ENCODE results near the gene RPL19.

RPL19 gene

GRCh38 chr17:39155654-39156053 lies 44.4 kb upstream of the RPL19 start:
- no peak for DNase-seq (ENCODE audit: low read depth, low spot score)
- no peak overlapping the region for H3K4me3 ChIP-seq (ENCODE audit: low read depth, low read length)
- POLR2A ChIA-PET: no interaction called here
- TF ChIP-seq CTCF (IDR thresholded peaks at IDR 0.05; ENCODE audit: insufficient read depth, low read length, missing control alignments): no peak
- CTCF ChIA-PET: interaction anchor here (2.0 to 7.4 kb wide), 3 partner anchors 10 to 173 kb away, joined by 9 to 85 read pairs (median 34); partner anchors contain the start of gene ARL5C

- ChIA-PET CTCF (interaction anchor here (1.0 to 7.4 kb wide), 4 partner anchors 9 to 174 kb away, joined by 3 to 85 read pairs (median 22); partner anchors contain the start of gene ARL5C), POLR2A (interaction anchor here (0.6 kb wide), 1 partner anchor 124 kb away, joined by 3 read pairs; no protein-coding TSS in a partner anchor)
- no peak overlapping the region for H3K4me3 ChIP-seq (ENCODE audit: low read depth, low read length)
- no peak for TF ChIP-seq CTCF (IDR thresholded peaks at IDR 0.05; ENCODE audit: insufficient read depth, low read length, missing control alignments)
- DNase-seq (ENCODE audit: low read depth, low spot score): no peak
These were observed 43.6 kb upstream of the RPL19 start for GRCh38 chr17:39156491-39156890.

GRCh38 chr17:39158623-39159022 lies 41.5 kb upstream of the RPL19 start:
- ChIA-PET CTCF (interaction anchor here (0.8 to 10.9 kb wide), 5 partner anchors 8 to 291 kb away, joined by 3 to 208 read pairs (median 4); no protein-coding TSS in a partner anchor), POLR2A (no interaction called here)
- H3K4me3 ChIP-seq (ENCODE audit: low read depth, low read length): no peak overlapping the region
- DNase-seq (ENCODE audit: low read depth, low spot score): no peak
- no peak for TF ChIP-seq CTCF (IDR thresholded peaks at IDR 0.05; ENCODE audit: insufficient read depth, low read length, missing control alignments)

- no peak for TF ChIP-seq CTCF (IDR thresholded peaks at IDR 0.05; ENCODE audit: insufficient read depth, low read length, missing control alignments)
- DNase-seq (ENCODE audit: low read depth, low spot score): no peak
- H3K4me3 ChIP-seq (ENCODE audit: low read depth, low read length): no peak overlapping the region
- ChIA-PET CTCF (interaction anchor here (1.4 to 10.9 kb wide), 4 partner anchors 9 to 179 kb away, joined by 7 to 208 read pairs (median 8); no protein-coding TSS in a partner anchor), POLR2A (no interaction called here)
These were observed 38.1 kb upstream of the RPL19 start for GRCh38 chr17:39161962-39162361.

GRCh38 chr17:39164675-39165143 lies 35.4 kb upstream of the RPL19 start:
- DNase-seq (ENCODE audit: low read depth, low spot score): no peak
- TF ChIP-seq CTCF (IDR thresholded peaks at IDR 0.05; ENCODE audit: insufficient read depth, low read length, missing control alignments): peak; percentile 93
- peak overlapping the region; percentile 55 for H3K4me3 ChIP-seq (ENCODE audit: low read depth, low read length)
- ChIA-PET CTCF (interaction anchor here (0.8 to 10.9 kb wide), 45 partner anchors 11 to 470 kb away, joined by 3 to 208 read pairs (median 5); partner anchors contain the start of genes CACNB1, PLXDC1, RPL19 and STAC2), POLR2A (interaction anchor here (0.6 to 1.6 kb wide), 4 partner anchors 9 to 311 kb away, joined by 3 to 5 read pairs (median 4); partner anchors contain the start of gene RPL23)

- CTCF ChIA-PET: interaction anchor here (0.8 to 10.9 kb wide), 41 partner anchors 11 to 387 kb away, joined by 3 to 208 read pairs (median 5); partner anchors contain the start of genes CACNB1, PLXDC1 and RPL19
- TF ChIP-seq CTCF (IDR thresholded peaks at IDR 0.05; ENCODE audit: insufficient read depth, low read length, missing control alignments): no peak
- POLR2A ChIA-PET: interaction anchor here (0.6 to 1.6 kb wide), 4 partner anchors 8 to 312 kb away, joined by 3 to 5 read pairs (median 4); partner anchors contain the start of gene RPL23
- peak overlapping the region; percentile 55 for H3K4me3 ChIP-seq (ENCODE audit: low read depth, low read length)
- no peak for DNase-seq (ENCODE audit: low read depth, low spot score)
These were observed 34.8 kb upstream of the RPL19 start for GRCh38 chr17:39165178-39165840.

Data from AG04449 (cell line).